Ishikawa (cell line): ENCODE measurements around the gene ZNF776.

Experiments
- CEBPB ChIP-seq: IDR thresholded peaks from 2 replicates; pipeline ENCODE4 v1.6.1; 2012
- CREB1 ChIP-seq: IDR thresholded peaks from 2 replicates; pipeline ENCODE4 v1.6.1; 2012; ENCODE audit warnings: low read depth
- EGR1 ChIP-seq: IDR thresholded peaks from 2 replicates; pipeline ENCODE4 v1.6.1; 2012
- EP300 ChIP-seq: IDR thresholded peaks from 2 replicates; pipeline ENCODE4 v1.6.1; 2012; ENCODE audit warnings: borderline replicate concordance
- FOXM1 ChIP-seq: IDR thresholded peaks from 2 replicates; pipeline ENCODE4 v1.6.1; 2012; ENCODE audit warnings: low read depth, borderline replicate concordance
- NFIC ChIP-seq: IDR thresholded peaks from 2 replicates; pipeline ENCODE4 v1.6.1; 2012
- RAD21 ChIP-seq: IDR thresholded peaks from 2 replicates; pipeline ENCODE4 v1.6.1; 2012; ENCODE audit warnings: low read depth
- TAF1 ChIP-seq: IDR thresholded peaks from 2 replicates; pipeline ENCODE4 v1.6.1; 2012; ENCODE audit warnings: low read depth, mild to moderate bottlenecking
- TCF12 ChIP-seq: IDR thresholded peaks from 2 replicates; pipeline ENCODE4 v1.6.1; 2012; ENCODE audit warnings: low read depth
- TEAD4 ChIP-seq: IDR thresholded peaks from 2 replicates; pipeline ENCODE4 v1.6.1; 2012
- YY1 ChIP-seq: IDR thresholded peaks from 2 replicates; pipeline ENCODE4 v1.6.1; 2012; ENCODE audit warnings: low read depth
- ZBTB7A ChIP-seq: IDR thresholded peaks from 2 replicates; pipeline ENCODE4 v1.6.1; 2012; ENCODE audit warnings: low read depth
- TF ChIP-seq, protein P1 (sequence below): IDR thresholded peaks from 2 replicates; pipeline ENCODE4 v1.6.1; 2012
- TF ChIP-seq, protein P2 (sequence below): IDR thresholded peaks from 2 replicates; pipeline ENCODE4 v1.6.1; 2012
- TF ChIP-seq, protein P3 (sequence below): IDR thresholded peaks from 2 replicates; pipeline ENCODE4 v1.6.1; 2012; ENCODE audit warnings: low read depth, mild to moderate bottlenecking

ZNF776 gene

DNA sequence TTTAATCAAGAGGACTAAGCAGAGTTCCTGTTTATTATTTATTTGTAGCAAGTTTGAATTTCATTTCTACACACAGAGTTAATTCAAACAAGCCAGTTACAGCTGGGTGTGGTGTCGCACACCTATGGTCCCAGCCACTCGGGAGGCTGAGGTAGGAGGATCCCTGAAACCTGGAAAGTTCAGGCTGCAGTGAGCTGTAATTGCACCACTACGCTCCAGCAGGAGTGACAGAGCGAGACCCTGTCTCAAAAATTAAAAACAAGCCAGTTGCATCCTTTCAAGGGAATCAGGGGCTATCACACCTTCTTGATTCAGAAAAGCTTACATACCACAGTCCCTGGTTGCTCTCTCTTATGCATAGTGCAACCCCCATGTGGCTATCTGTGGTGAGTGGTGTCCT, 42.7 kb downstream of the ZNF776 start:
- TF ChIP-seq CREB1 (no peak), TEAD4 (no peak), EP300 (no peak), CEBPB (no peak), FOXM1 (no peak), ZBTB7A (no peak), EGR1 (no peak)
- TF ChIP-seq, protein P1, sequence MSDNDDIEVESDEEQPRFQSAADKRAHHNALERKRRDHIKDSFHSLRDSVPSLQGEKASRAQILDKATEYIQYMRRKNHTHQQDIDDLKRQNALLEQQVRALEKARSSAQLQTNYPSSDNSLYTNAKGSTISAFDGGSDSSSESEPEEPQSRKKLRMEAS: no peak
- TF ChIP-seq, protein P2, sequence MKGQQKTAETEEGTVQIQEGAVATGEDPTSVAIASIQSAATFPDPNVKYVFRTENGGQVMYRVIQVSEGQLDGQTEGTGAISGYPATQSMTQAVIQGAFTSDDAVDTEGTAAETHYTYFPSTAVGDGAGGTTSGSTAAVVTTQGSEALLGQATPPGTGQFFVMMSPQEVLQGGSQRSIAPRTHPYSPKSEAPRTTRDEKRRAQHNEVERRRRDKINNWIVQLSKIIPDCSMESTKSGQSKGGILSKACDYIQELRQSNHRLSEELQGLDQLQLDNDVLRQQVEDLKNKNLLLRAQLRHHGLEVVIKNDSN: no peak

DNA sequence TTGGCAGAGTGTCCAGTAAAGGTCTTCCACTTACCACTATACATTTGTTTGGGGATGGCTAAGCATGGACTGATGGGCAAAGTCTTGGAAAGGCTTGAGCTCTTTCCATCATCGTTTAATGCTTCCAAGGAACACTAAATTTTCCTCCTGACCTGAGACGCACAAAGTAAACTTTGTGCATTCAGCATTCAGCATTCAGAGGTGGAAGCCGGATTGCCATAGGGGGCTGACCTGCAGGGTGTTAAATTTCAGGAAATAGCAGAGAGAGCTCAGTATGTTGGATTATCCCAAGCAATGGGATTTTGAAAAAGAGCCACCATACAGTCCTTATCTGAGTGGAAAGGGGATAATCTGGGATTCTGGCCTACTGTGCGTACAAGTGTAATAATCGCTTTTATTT, 54.1 kb downstream of the ZNF776 start:
- TF ChIP-seq NFIC (no peak), ZBTB7A (no peak), TEAD4 (no peak), CEBPB (no peak), TCF12 (no peak), EP300 (no peak), EGR1 (no peak), TAF1 (no peak), RAD21 (no peak), YY1 (no peak), CREB1 (no peak), FOXM1 (no peak)
- TF ChIP-seq, protein P1: no peak
- TF ChIP-seq, protein P2: no peak
- TF ChIP-seq, protein P3, sequence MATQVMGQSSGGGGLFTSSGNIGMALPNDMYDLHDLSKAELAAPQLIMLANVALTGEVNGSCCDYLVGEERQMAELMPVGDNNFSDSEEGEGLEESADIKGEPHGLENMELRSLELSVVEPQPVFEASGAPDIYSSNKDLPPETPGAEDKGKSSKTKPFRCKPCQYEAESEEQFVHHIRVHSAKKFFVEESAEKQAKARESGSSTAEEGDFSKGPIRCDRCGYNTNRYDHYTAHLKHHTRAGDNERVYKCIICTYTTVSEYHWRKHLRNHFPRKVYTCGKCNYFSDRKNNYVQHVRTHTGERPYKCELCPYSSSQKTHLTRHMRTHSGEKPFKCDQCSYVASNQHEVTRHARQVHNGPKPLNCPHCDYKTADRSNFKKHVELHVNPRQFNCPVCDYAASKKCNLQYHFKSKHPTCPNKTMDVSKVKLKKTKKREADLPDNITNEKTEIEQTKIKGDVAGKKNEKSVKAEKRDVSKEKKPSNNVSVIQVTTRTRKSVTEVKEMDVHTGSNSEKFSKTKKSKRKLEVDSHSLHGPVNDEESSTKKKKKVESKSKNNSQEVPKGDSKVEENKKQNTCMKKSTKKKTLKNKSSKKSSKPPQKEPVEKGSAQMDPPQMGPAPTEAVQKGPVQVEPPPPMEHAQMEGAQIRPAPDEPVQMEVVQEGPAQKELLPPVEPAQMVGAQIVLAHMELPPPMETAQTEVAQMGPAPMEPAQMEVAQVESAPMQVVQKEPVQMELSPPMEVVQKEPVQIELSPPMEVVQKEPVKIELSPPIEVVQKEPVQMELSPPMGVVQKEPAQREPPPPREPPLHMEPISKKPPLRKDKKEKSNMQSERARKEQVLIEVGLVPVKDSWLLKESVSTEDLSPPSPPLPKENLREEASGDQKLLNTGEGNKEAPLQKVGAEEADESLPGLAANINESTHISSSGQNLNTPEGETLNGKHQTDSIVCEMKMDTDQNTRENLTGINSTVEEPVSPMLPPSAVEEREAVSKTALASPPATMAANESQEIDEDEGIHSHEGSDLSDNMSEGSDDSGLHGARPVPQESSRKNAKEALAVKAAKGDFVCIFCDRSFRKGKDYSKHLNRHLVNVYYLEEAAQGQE: no peak

DNA sequence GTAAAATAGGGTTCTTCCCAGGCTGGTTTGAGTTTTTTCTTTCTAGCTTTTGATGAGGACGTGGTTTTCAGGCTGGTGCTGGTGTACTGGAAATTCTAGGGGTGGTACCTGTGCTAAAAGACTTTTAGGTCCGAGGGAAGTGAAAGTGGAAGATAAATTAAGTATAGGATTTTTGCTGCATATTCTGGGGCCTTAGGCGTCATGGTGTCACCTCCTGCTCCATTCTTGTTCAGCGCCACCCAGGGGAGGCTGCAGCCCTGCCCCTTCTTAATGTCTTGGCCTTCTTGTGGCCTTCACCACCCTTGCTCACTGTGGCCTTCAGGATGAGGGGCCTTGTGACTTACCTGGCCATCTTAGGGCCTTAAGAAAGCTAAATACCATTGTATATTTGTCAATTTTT, 55.7 kb downstream of the ZNF776 start:
- no peak for TF ChIP-seq NFIC
- no peak for TF ChIP-seq TAF1
- TF ChIP-seq ZBTB7A: no peak
- TF ChIP-seq, protein P1: no peak
- TF ChIP-seq, protein P3: no peak
- TF ChIP-seq EP300: no peak
- no peak for TF ChIP-seq YY1
- TF ChIP-seq, protein P2: no peak
- no peak for TF ChIP-seq TEAD4
- no peak for TF ChIP-seq TCF12
- no peak for TF ChIP-seq CREB1
- no peak for TF ChIP-seq CEBPB
- no peak for TF ChIP-seq FOXM1
- TF ChIP-seq EGR1: no peak
- TF ChIP-seq RAD21: no peak

DNA sequence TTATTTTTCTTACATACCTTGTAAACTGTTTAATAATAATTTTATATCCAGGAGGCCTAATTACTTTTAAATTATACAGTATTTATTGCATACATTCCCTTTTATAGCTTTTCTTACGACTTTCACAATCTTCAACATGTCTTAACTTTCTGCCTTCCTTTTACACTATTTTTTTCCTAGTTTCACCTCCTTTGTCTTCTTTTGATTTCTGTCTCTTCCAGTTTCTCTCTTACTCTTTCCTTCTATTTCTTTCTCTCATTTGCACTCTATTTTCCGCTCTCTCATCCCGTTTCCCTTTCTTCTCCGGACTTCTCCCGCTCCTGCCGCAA, 56.6 kb downstream of the ZNF776 start:
- TF ChIP-seq EGR1: no peak
- TF ChIP-seq CEBPB: no peak
- no peak for TF ChIP-seq YY1
- TF ChIP-seq RAD21: no peak
- no peak for TF ChIP-seq CREB1
- no peak for TF ChIP-seq EP300
- TF ChIP-seq, protein P3: no peak
- TF ChIP-seq FOXM1: no peak
- no peak for TF ChIP-seq TEAD4
- TF ChIP-seq TCF12: no peak
- no peak for TF ChIP-seq TAF1
- no peak for TF ChIP-seq NFIC
- TF ChIP-seq, protein P1: no peak
- TF ChIP-seq, protein P2: no peak
- TF ChIP-seq ZBTB7A: no peak
